Keratinocyte (primary cell): ENCODE data around the gene TUBB6. TPM values are rescaled to one million over a fixed set of nuclear protein-coding genes. Genes with fewer than 3 reads are reported as not detected.

Source experiments
- DNase-seq: peaks from one replicate; pipeline ENCODE4 v3.0.0-alpha.2; 2011; ENCODE audit warnings: low read depth, missing footprints, low spot score
- FAIRE-seq: peaks from 2 replicates; lab custom pipeline; 2011; peaks lifted over from hg19 to GRCh38; lab: Jason Lieb, UNC
- H2AFZ ChIP-seq: 2 replicates; pipeline ENCODE4 v1.6.0; 2012; ENCODE audit warnings: low read length, control low read depth, inconsistent platforms; ENCODE audit not compliant: control insufficient read depth
- H3K27ac ChIP-seq: 2 replicates; pipeline ENCODE4 v1.5.1; 2011; ENCODE audit warnings: low read length; ENCODE audit not compliant: control insufficient read depth, insufficient read depth
- H3K27me3 ChIP-seq: 3 replicates; pipeline ENCODE4 v1.6.0; 2011; ENCODE audit warnings: low read length; ENCODE audit not compliant: control insufficient read depth, insufficient read depth; ENCODE audit errors: extremely low read depth
- H3K36me3 ChIP-seq, 2 experiments: 2 replicates in 1 of 2; 3 replicates in 1 of 2; pipeline ENCODE4 v1.5.1; 2011; ENCODE audit warnings: low read length in 2 of 2, mild to moderate bottlenecking in 1 of 2; ENCODE audit not compliant: control insufficient read depth in 2 of 2, insufficient read depth in 2 of 2; ENCODE audit errors: extremely low read depth in 1 of 2
- H3K4me1 ChIP-seq: 3 replicates; pipeline ENCODE4 v1.5.1; 2011; ENCODE audit warnings: low read length; ENCODE audit not compliant: control insufficient read depth, insufficient read depth; ENCODE audit errors: extremely low read depth
- H3K4me2 ChIP-seq: 3 replicates; pipeline ENCODE4 v1.6.0; 2011; ENCODE audit warnings: low read depth, low read length; ENCODE audit not compliant: control insufficient read depth, insufficient read depth; ENCODE audit errors: extremely low read depth
- H3K4me3 ChIP-seq, 3 experiments: fragments of 200-600 bp in 1 of 3; sonication (generic) in 1 of 3; 2 replicates in 2 of 3; 3 replicates in 1 of 3; pipeline ENCODE4 v1.5.1; 2011 to 2016; ENCODE audit warnings: low read length in 3 of 3, mild to moderate bottlenecking in 3 of 3, control low read depth in 2 of 3, inconsistent platforms in 1 of 3, low read depth in 1 of 3, mixed read lengths in 1 of 3, mixed run types in 1 of 3, moderate library complexity in 1 of 3; ENCODE audit not compliant: control insufficient read depth in 2 of 3, insufficient read depth in 2 of 3; ENCODE audit errors: extremely low read depth in 1 of 3
- H3K79me2 ChIP-seq: 2 replicates; pipeline ENCODE4 v1.6.0; 2012; ENCODE audit warnings: low read length; ENCODE audit not compliant: control insufficient read depth, insufficient read depth
- H3K9ac ChIP-seq: 3 replicates; pipeline ENCODE4 v1.6.0; 2011; ENCODE audit warnings: low read length; ENCODE audit not compliant: control insufficient read depth, insufficient read depth; ENCODE audit errors: extremely low read depth
- H3K9me1 ChIP-seq: 3 replicates; pipeline ENCODE4 v1.6.0; 2011; ENCODE audit warnings: low read length; ENCODE audit not compliant: control insufficient read depth, insufficient read depth; ENCODE audit errors: extremely low read depth
- H3K9me3 ChIP-seq: 2 replicates; pipeline ENCODE4 v1.5.1; 2012; ENCODE audit warnings: low read depth, low read length; ENCODE audit not compliant: control insufficient read depth
- H4K20me1 ChIP-seq: 3 replicates; pipeline ENCODE4 v1.6.0; 2011; ENCODE audit warnings: low read length; ENCODE audit not compliant: control insufficient read depth, insufficient read depth; ENCODE audit errors: extremely low read depth
- EZH2 ChIP-seq: IDR thresholded peaks from one replicate; pipeline ENCODE4 v1.6.1; 2012; ENCODE audit warnings: inconsistent platforms, mild to moderate bottlenecking, low read length, moderate library complexity
- dilution Hi-C: fragments of 300-500 bp; cut with MboI; formaldehyde crosslinking; loops from one replicate; pipeline ENCODE4 v1.7.0; 2020; ENCODE audit warnings: low sequenced_read_pairs; ENCODE audit not compliant: extremely low pct_ligation_motif_present
- polyA plus RNA-seq, 5 experiments: library from polyadenylated mRNA; depleted of rRNA in 3 of 5; stranded (reverse) in 3 of 5; stranded (forward) in 1 of 5; unstranded in 1 of 5; fragments of >200 nt; gene quantifications; 1 replicate in 1 of 5; 2 replicates in 3 of 5; 3 replicates in 1 of 5; pipeline versions ENCODE4 v1.2.1 to v1.2.3, GENCODE V29; 2011 to 2012; ENCODE audit warnings: missing spikeins in 2 of 5, low read depth in 1 of 5, low replicate concordance in 1 of 5
- TF ChIP-seq, protein P1 (sequence below), 3 experiments: IDR thresholded peaks in 1 of 3; conservative IDR thresholded peaks in 1 of 3; optimal IDR thresholded peaks in 1 of 3; 2 replicates in 2 of 3; 3 replicates in 1 of 3; pipeline versions ENCODE3 to v1.5.1; 2011; ENCODE audit warnings: low read length in 3 of 3, mild to moderate bottlenecking in 3 of 3, moderate library complexity in 2 of 3, control low read depth in 1 of 3, inconsistent platforms in 1 of 3; ENCODE audit not compliant: insufficient read depth in 2 of 3; ENCODE audit errors: extremely low read depth in 1 of 3

TUBB6 gene
- polyA plus RNA-seq, 1 donor (not counting 4 experiments of a cell fraction or from before 2014, with no cell fraction given) = 479 TPM

DNA sequence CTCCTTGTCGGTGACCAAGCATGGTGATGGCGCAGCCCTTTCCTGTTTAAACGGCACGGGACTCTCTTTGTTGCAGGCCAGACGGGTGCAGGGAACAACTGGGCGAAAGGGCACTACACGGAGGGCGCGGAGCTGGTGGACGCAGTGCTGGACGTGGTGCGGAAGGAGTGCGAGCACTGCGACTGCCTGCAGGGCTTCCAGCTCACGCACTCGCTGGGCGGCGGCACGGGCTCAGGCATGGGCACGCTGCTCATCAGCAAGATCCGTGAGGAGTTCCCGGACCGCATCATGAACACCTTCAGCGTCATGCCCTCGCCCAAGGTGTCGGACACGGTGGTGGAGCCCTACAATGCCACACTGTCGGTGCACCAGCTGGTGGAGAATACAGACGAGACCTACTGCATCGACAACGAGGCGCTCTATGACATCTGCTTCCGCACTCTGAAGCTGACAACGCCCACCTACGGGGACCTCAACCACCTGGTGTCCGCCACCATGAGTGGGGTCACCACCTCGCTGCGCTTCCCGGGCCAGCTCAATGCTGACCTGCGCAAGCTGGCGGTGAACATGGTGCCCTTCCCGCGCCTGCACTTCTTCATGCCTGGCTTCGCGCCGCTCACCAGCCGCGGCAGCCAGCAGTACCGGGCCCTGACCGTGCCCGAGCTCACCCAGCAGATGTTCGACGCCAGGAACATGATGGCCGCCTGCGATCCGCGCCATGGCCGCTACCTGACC lies 17.1 kb downstream of the TUBB6 start:
- H3K79me2 ChIP-seq = peaks cover 32% of the 10 kb centered on the region
- no peaks in the 10 kb centered on the region for H3K27me3 ChIP-seq
- dilution Hi-C loops = no loop called here
- peaks cover 29% of the 10 kb centered on the region for H4K20me1 ChIP-seq
- H3K9me3 ChIP-seq = no peaks in the 10 kb centered on the region
- FAIRE-seq = no peak
- peaks cover 4% of the 10 kb centered on the region for H3K4me1 ChIP-seq
- H3K4me2 ChIP-seq = no peak overlapping the region
- no peak overlapping the region for H3K4me3 ChIP-seq
- H3K27ac ChIP-seq = no peak overlapping the region
- TF ChIP-seq, protein P1, sequence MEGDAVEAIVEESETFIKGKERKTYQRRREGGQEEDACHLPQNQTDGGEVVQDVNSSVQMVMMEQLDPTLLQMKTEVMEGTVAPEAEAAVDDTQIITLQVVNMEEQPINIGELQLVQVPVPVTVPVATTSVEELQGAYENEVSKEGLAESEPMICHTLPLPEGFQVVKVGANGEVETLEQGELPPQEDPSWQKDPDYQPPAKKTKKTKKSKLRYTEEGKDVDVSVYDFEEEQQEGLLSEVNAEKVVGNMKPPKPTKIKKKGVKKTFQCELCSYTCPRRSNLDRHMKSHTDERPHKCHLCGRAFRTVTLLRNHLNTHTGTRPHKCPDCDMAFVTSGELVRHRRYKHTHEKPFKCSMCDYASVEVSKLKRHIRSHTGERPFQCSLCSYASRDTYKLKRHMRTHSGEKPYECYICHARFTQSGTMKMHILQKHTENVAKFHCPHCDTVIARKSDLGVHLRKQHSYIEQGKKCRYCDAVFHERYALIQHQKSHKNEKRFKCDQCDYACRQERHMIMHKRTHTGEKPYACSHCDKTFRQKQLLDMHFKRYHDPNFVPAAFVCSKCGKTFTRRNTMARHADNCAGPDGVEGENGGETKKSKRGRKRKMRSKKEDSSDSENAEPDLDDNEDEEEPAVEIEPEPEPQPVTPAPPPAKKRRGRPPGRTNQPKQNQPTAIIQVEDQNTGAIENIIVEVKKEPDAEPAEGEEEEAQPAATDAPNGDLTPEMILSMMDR (optimal IDR thresholded peaks at IDR 0.05 in 1 of 3, IDR thresholded peaks at IDR 0.05 in 1 of 3, conservative IDR thresholded peaks at IDR 0.05 in 1 of 3; ENCODE audit: extremely low read depth in 1 of 3, insufficient read depth in 2 of 3, low read length in 3 of 3) = no peak
- no peak for TF ChIP-seq EZH2
- H3K36me3 ChIP-seq = peaks cover 36% of the 10 kb centered on the region in 2 experiments
- H3K9me1 ChIP-seq = peaks cover 3% of the 10 kb centered on the region
- no peak overlapping the region for H2AFZ ChIP-seq
- no peak for DNase-seq
- H3K9ac ChIP-seq = no peak overlapping the region

DNA sequence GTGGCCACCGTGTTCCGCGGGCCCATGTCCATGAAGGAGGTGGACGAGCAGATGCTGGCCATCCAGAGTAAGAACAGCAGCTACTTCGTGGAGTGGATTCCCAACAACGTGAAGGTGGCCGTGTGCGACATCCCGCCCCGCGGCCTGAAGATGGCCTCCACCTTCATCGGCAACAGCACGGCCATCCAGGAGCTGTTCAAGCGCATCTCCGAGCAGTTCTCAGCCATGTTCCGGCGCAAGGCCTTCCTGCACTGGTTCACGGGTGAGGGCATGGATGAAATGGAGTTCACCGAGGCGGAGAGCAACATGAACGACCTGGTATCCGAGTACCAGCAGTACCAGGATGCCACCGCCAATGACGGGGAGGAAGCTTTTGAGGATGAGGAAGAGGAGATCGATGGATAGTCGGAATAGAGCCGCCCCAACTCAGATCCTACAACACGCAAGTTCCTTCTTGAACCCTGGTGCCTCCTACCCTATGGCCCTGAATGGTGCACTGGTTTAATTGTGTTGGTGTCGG lies 17.7 kb downstream of the TUBB6 start:
- DNase-seq = no peak

More for the DNA sequence above, 17.7 kb downstream of the TUBB6 start:
- Histone ChIP-seq H3K4me2 (no peak overlapping the region), H4K20me1 (peaks cover 29% of the 10 kb centered on the region), H3K4me1 (peaks cover 4% of the 10 kb centered on the region), H3K9me3 (no peaks in the 10 kb centered on the region), H2AFZ (no peak overlapping the region), H3K36me3 (peaks cover 32 to 36% of the 10 kb centered on the region in 2 experiments), H3K27ac (no peak overlapping the region), H3K27me3 (no peaks in the 10 kb centered on the region), H3K4me3 (no peak overlapping the region), H3K9me1 (peaks cover 3% of the 10 kb centered on the region), H3K9ac (no peak overlapping the region), H3K79me2 (peaks cover 26% of the 10 kb centered on the region)
- no peak for TF ChIP-seq EZH2
- TF ChIP-seq, protein P1 (optimal IDR thresholded peaks at IDR 0.05 in 1 of 3, IDR thresholded peaks at IDR 0.05 in 1 of 3, conservative IDR thresholded peaks at IDR 0.05 in 1 of 3; ENCODE audit: extremely low read depth in 1 of 3, insufficient read depth in 2 of 3, low read length in 3 of 3) = no peak
- FAIRE-seq = no peak
- dilution Hi-C loops = no loop called here
